Gastrocnemius medialis (tissue), 4 donors: ENCODE measurements around the gene C1GALT1. TPM values are rescaled to one million over a fixed set of nuclear protein-coding genes. Genes with fewer than 3 reads are reported as not detected.
A peak's percentile ranks its signal among the peaks of the same experiment; 100 is the strongest.

Experiments
- ATAC-seq, 2 donors: fragments of 150-250 bp; one replicate each; pipeline ENCODE4 v1.9.1; 2016
- DNase-seq, 2 donors: peaks; one replicate each; pipeline ENCODE4 v3.0.0-alpha.2; 2019
- H3K27ac ChIP-seq, 4 donors: fragments of 200-600 bp; sonication (generic); 1 replicate in 1 of 4; 2 replicates in 3 of 4; pipeline ENCODE4 v1.5.1; 2016 to 2018; ENCODE audit warnings: mild to moderate bottlenecking in 2 of 4, moderate library complexity in 1 of 4
- H3K27me3 ChIP-seq, 3 donors: fragments of 200-600 bp; sonication (generic) in 2 of 3; 1 replicate in 1 of 3; 2 replicates in 2 of 3; pipeline versions ENCODE4 v1.5.1 to v1.6.0; 2016 to 2019; ENCODE audit warnings: mild to moderate bottlenecking in 1 of 3, moderate library complexity in 1 of 3
- H3K36me3 ChIP-seq, 2 donors: fragments of 200-600 bp; sonication (generic) in 1 of 2; one replicate each; pipeline ENCODE4 v1.5.1; 2017 to 2018
- H3K4me1 ChIP-seq, 2 donors: fragments of 200-600 bp; sonication (generic) in 1 of 2; one replicate each; pipeline ENCODE4 v1.5.1; 2016 to 2017; ENCODE audit warnings: mild to moderate bottlenecking in 2 of 2
- H3K4me3 ChIP-seq, 4 donors: fragments of 200-600 bp; sonication (generic) in 3 of 4; 1 replicate in 1 of 4; 2 replicates in 3 of 4; pipeline ENCODE4 v1.5.1; 2016 to 2019; ENCODE audit warnings: mild to moderate bottlenecking in 2 of 4
- H3K9me3 ChIP-seq, 3 donors: fragments of 200-600 bp; sonication (generic) in 2 of 3; 1 replicate in 1 of 3; 2 replicates in 2 of 3; pipeline ENCODE4 v1.5.1; 2016 to 2019
- CTCF ChIP-seq, 5 experiments: fragments of 450-650 bp in 3 of 5; fragments of 200-600 bp in 2 of 5; sonication (generic) in 2 of 5; IDR thresholded peaks in 4 of 5; conservative IDR thresholded peaks in 1 of 5; 1 replicate in 4 of 5; 2 replicates in 1 of 5; pipeline ENCODE4 v1.5.1; 2016 to 2019; ENCODE audit warnings: antibody characterized with exemption in 5 of 5, mild to moderate bottlenecking in 3 of 5, moderate library complexity in 3 of 5
- POLR2A ChIP-seq, 2 donors: fragments of 450-650 bp; IDR thresholded peaks; one replicate each; pipeline ENCODE4 v1.6.1; 2017; ENCODE audit warnings: antibody characterized with exemption in 2 of 2, mild to moderate bottlenecking in 2 of 2, moderate library complexity in 2 of 2
- in situ Hi-C, 4 donors: fragments of 200-750 bp; cut with MboI; loops; one replicate each; pipeline versions ENCODE4 v1.15.0 to v1.8.0; 2017; ENCODE audit warnings: low sequenced_read_pairs in 4 of 4
- intact Hi-C: fragments of 100-400 bp; cut with DNase I; formaldehyde crosslinking; loops from one replicate; pipeline ENCODE4 v1.15.1; 2023; ENCODE audit warnings: low total_unique reads
- total RNA-seq, 4 donors: library from RNA; depleted of rRNA; stranded (reverse); fragments of >200 nt; gene quantifications; one replicate each; pipeline versions ENCODE4 v1.1.0 to v1.2.3, GENCODE V29; 2016

Gene C1GALT1
- total RNA-seq, 4 donors from 2014 or later = 16.1 to 40.8 (median 27.5) TPM

- no peaks in the 10 kb centered on the region for H3K36me3 ChIP-seq
- in situ Hi-C loops (no loop called here), intact Hi-C loops (no loop called here)
- DNase-seq = no peak
- H3K27ac ChIP-seq = no peak overlapping the region
- TF ChIP-seq CTCF (IDR thresholded peaks at IDR 0.05 in 4 of 5, conservative IDR thresholded peaks at IDR 0.05 in 1 of 5) = no peak
- no peak for TF ChIP-seq POLR2A (IDR thresholded peaks at IDR 0.05)
- peak in 1 of 2 donors; percentile 68 for ATAC-seq
- H3K4me3 ChIP-seq = no peak overlapping the region
- no peaks in the 10 kb centered on the region for H3K27me3 ChIP-seq
- no peaks in the 10 kb centered on the region for H3K9me3 ChIP-seq
- H3K4me1 ChIP-seq = peaks cover 0 to 5% of the 10 kb centered on the region in 2 donors
Measured at GRCh38 chr7:7221599-7222038, 39.3 kb downstream of the C1GALT1 start.

- Histone ChIP-seq H3K4me1 (peaks cover 0 to 5% of the 10 kb centered on the region in 2 donors), H3K4me3 (no peak overlapping the region), H3K9me3 (no peaks in the 10 kb centered on the region), H3K27ac (no peak overlapping the region), H3K27me3 (no peaks in the 10 kb centered on the region), H3K36me3 (no peaks in the 10 kb centered on the region)
- no peak for DNase-seq
- TF ChIP-seq POLR2A (IDR thresholded peaks at IDR 0.05) (no peak), CTCF (IDR thresholded peaks at IDR 0.05 in 4 of 5, conservative IDR thresholded peaks at IDR 0.05 in 1 of 5) (no peak)
- ATAC-seq = no peak
- in situ Hi-C loops (no loop called here), intact Hi-C loops (no loop called here)
Measured at GRCh38 chr7:7223250-7223649, 40.9 kb downstream of the C1GALT1 start.

GRCh38 chr7:7226407-7226806, 44.1 kb downstream of the C1GALT1 start:
- Histone ChIP-seq H3K27me3 (no peaks in the 10 kb centered on the region), H3K9me3 (peaks cover 0 to 7% (median 0%) of the 10 kb centered on the region in 3 donors), H3K4me3 (no peak overlapping the region), H3K27ac (no peak overlapping the region), H3K4me1 (peaks cover 0 to 5% of the 10 kb centered on the region in 2 donors), H3K36me3 (no peaks in the 10 kb centered on the region)
- DNase-seq (no peak), ATAC-seq (no peak)
- intact Hi-C loops (no loop called here), in situ Hi-C loops (no loop called here)
- TF ChIP-seq POLR2A (IDR thresholded peaks at IDR 0.05) (no peak), CTCF (IDR thresholded peaks at IDR 0.05 in 4 of 5, conservative IDR thresholded peaks at IDR 0.05 in 1 of 5) (no peak)

GRCh38 chr7:7228472-7228871, 46.1 kb downstream of the C1GALT1 start:
- no peak for ATAC-seq
- intact Hi-C loops (no loop called here), in situ Hi-C loops (no loop called here)
- H3K9me3 ChIP-seq = peaks cover 0 to 8% (median 0%) of the 10 kb centered on the region in 3 donors
- DNase-seq = no peak
- H3K27me3 ChIP-seq = no peaks in the 10 kb centered on the region
- no peaks in the 10 kb centered on the region for H3K36me3 ChIP-seq
- H3K4me3 ChIP-seq = no peak overlapping the region
- H3K27ac ChIP-seq = no peak overlapping the region
- no peaks in the 10 kb centered on the region for H3K4me1 ChIP-seq
- no peak for TF ChIP-seq CTCF (IDR thresholded peaks at IDR 0.05 in 4 of 5, conservative IDR thresholded peaks at IDR 0.05 in 1 of 5)
- TF ChIP-seq POLR2A (IDR thresholded peaks at IDR 0.05) = no peak

GRCh38 chr7:7228967-7229366, 46.6 kb downstream of the C1GALT1 start:
- in situ Hi-C loops = no loop called here
- H3K4me3 ChIP-seq = no peak overlapping the region
- TF ChIP-seq POLR2A (IDR thresholded peaks at IDR 0.05) (no peak), CTCF (IDR thresholded peaks at IDR 0.05 in 4 of 5, conservative IDR thresholded peaks at IDR 0.05 in 1 of 5) (no peak)
- no peaks in the 10 kb centered on the region for H3K27me3 ChIP-seq
- no peak for ATAC-seq
- H3K4me1 ChIP-seq = no peaks in the 10 kb centered on the region
- intact Hi-C loops = no loop called here
- H3K9me3 ChIP-seq = peaks cover 0 to 8% (median 0%) of the 10 kb centered on the region in 3 donors
- DNase-seq = no peak
- no peak overlapping the region for H3K27ac ChIP-seq
- no peaks in the 10 kb centered on the region for H3K36me3 ChIP-seq
